H1 (cell line): ENCODE data around the gene ELMO1.

Source experiments
- BACH1 ChIP-seq: IDR thresholded peaks from 2 replicates; pipeline ENCODE4 v1.6.1; 2012; ENCODE audit warnings: low read length, improper control_type of control experiment
- EZH2 ChIP-seq: fragments of 200-600 bp; sonication (generic); IDR thresholded peaks from 2 replicates; pipeline ENCODE4 v1.7.1; 2012; ENCODE audit warnings: low read depth, mild to moderate bottlenecking, moderate library complexity, low read length, inconsistent platforms; ENCODE audit not compliant: severe bottlenecking
- JUND ChIP-seq: IDR thresholded peaks from 2 replicates; pipeline ENCODE4 v1.6.1; 2011; ENCODE audit warnings: mild to moderate bottlenecking, improper control_type of control experiment, low read length
- KDM4A ChIP-seq: IDR thresholded peaks from one replicate; pipeline ENCODE4 v1.7.1; 2012; ENCODE audit warnings: low read depth, mild to moderate bottlenecking, moderate library complexity, low read length, inconsistent platforms; ENCODE audit not compliant: severe bottlenecking
- SP2 ChIP-seq: IDR thresholded peaks from 2 replicates; pipeline ENCODE4 v1.6.1; 2012; ENCODE audit warnings: mild to moderate bottlenecking, low read length, inconsistent platforms
- SP4 ChIP-seq: IDR thresholded peaks from 2 replicates; pipeline ENCODE4 v1.6.1; 2012; ENCODE audit warnings: low read length, inconsistent platforms
- TAF1 ChIP-seq: IDR thresholded peaks from 2 replicates; pipeline ENCODE4 v1.6.1; 2011; ENCODE audit warnings: mild to moderate bottlenecking, low read depth, low read length
- TF ChIP-seq, protein P1 (sequence below), 3 experiments: IDR thresholded peaks; 1 replicate in 2 of 3; 2 replicates in 1 of 3; pipeline versions ENCODE4 v1.5.1 to v1.6.1; 2011; ENCODE audit warnings: low read length in 3 of 3, mild to moderate bottlenecking in 3 of 3, inconsistent platforms in 2 of 3, low read depth in 1 of 3, moderate library complexity in 1 of 3; ENCODE audit not compliant: insufficient read depth in 1 of 3; ENCODE audit errors: control extremely low read depth in 1 of 3

DNA sequence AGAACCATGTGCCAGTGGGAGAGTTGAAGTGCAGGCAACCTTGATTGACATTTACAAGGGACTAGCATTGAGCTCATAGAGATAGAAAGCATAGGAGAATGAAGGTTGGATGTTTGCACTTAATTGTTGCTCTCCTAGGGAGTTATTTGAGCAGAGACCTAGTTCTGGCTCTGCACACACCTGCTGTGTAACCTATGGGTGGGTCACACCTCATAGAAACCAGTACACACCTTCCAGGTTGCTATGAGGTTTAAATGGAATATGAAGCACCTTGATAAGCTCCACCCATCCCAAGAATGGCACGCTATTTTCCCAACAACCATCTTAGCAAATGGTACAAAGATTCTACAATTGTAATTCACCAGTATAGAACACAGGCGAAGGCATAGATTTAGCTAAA, 638.2 kb downstream of the ELMO1 start:
- TF ChIP-seq SP2 (no peak), EZH2 (no peak), BACH1 (no peak), JUND (no peak), KDM4A (no peak), SP4 (no peak), TAF1 (no peak)
- TF ChIP-seq, protein P1, sequence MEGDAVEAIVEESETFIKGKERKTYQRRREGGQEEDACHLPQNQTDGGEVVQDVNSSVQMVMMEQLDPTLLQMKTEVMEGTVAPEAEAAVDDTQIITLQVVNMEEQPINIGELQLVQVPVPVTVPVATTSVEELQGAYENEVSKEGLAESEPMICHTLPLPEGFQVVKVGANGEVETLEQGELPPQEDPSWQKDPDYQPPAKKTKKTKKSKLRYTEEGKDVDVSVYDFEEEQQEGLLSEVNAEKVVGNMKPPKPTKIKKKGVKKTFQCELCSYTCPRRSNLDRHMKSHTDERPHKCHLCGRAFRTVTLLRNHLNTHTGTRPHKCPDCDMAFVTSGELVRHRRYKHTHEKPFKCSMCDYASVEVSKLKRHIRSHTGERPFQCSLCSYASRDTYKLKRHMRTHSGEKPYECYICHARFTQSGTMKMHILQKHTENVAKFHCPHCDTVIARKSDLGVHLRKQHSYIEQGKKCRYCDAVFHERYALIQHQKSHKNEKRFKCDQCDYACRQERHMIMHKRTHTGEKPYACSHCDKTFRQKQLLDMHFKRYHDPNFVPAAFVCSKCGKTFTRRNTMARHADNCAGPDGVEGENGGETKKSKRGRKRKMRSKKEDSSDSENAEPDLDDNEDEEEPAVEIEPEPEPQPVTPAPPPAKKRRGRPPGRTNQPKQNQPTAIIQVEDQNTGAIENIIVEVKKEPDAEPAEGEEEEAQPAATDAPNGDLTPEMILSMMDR (IDR thresholded peaks at IDR 0.05; ENCODE audit: control extremely low read depth in 1 of 3, insufficient read depth in 1 of 3, low read depth in 1 of 3, low read length in 3 of 3): no peak
